GM23338 (cell line): Measurements from ENCODE around the gene SORCS2.

Source experiments
- CREB1 ChIP-seq: fragments of 250-450 bp; sonication (Bioruptor Pico); IDR thresholded peaks from 2 replicates; pipeline ENCODE4 v1.5.0; 2020; ENCODE audit warnings: low read depth, mild to moderate bottlenecking, moderate library complexity
- CTCF ChIP-seq, 2 experiments: fragments of 200-600 bp in 1 of 2; sonication (generic) in 1 of 2; conservative IDR thresholded peaks; 2 replicates each; pipeline versions ENCODE4 v1.5.1 to v1.6.1; 2016 to 2017; ENCODE audit warnings: antibody characterized with exemption in 2 of 2, low read depth in 2 of 2, mild to moderate bottlenecking in 2 of 2, moderate library complexity in 1 of 2
- ETS1 ChIP-seq: IDR thresholded peaks from 2 replicates; pipeline ENCODE4 v1.6.1; 2016; ENCODE audit warnings: antibody characterized with exemption
- EZH2 ChIP-seq: fragments of 200-600 bp; sonication (generic); IDR thresholded peaks from one replicate; pipeline ENCODE4 v1.8.0; 2017; ENCODE audit warnings: antibody characterized with exemption, mild to moderate bottlenecking, low read depth; ENCODE audit not compliant: unreplicated experiment
- EZH2phosphoT487 ChIP-seq: fragments of 200-600 bp; sonication (generic); IDR thresholded peaks from one replicate; pipeline ENCODE4 v1.8.1; 2018; ENCODE audit warnings: antibody characterized with exemption; ENCODE audit not compliant: unreplicated experiment
- JUNB ChIP-seq: IDR thresholded peaks from one replicate; pipeline ENCODE4 v1.6.1; 2016; ENCODE audit warnings: antibody characterized with exemption; ENCODE audit not compliant: unreplicated experiment
- NANOG ChIP-seq: IDR thresholded peaks from 2 replicates; pipeline ENCODE4 v1.6.1; 2016; ENCODE audit warnings: antibody characterized with exemption, borderline replicate concordance
- POLR2AphosphoS5 ChIP-seq: IDR thresholded peaks from 2 replicates; pipeline ENCODE4 v1.6.1; 2016; ENCODE audit warnings: antibody characterized with exemption, low read depth
- REST ChIP-seq: IDR thresholded peaks from one replicate; pipeline ENCODE4 v1.6.1; 2018; ENCODE audit warnings: antibody characterized with exemption; ENCODE audit not compliant: unreplicated experiment
- STAT1 ChIP-seq: IDR thresholded peaks from one replicate; pipeline ENCODE4 v1.6.1; 2016; ENCODE audit warnings: antibody characterized with exemption; ENCODE audit not compliant: unreplicated experiment
- ZNF331 ChIP-seq: fragments of 250-450 bp; sonication (Bioruptor Pico); IDR thresholded peaks from 2 replicates; pipeline ENCODE4 v1.5.0; 2020; ENCODE audit warnings: low read depth, mild to moderate bottlenecking, moderate library complexity

GRCh38 chr4:7422151-7422897 lies 230.0 kb downstream of the SORCS2 start:
- TF ChIP-seq CTCF (conservative IDR thresholded peaks at IDR 0.05; ENCODE audit: low read depth in 2 of 2) (no peak), REST (no peak), CREB1 (no peak), POLR2AphosphoS5 (no peak), ZNF331 (CRISPR knock-in tag) (no peak), EZH2 (no peak), EZH2phosphoT487 (no peak), ETS1 (no peak), JUNB (no peak), STAT1 (no peak), NANOG (no peak)
